ENCODE results near the gene MYO5B. TPM values are rescaled to one million over a fixed set of nuclear protein-coding genes. Genes with fewer than 3 reads are reported as not detected.

MYO5B gene
- total and polyA plus RNA-seq, 8 donors = 9.0 to 25.5 (median 12.1) TPM

- H3K4me1 ChIP-seq = no peaks in the 10 kb centered on the region
- DNase-seq (no peak), ATAC-seq (no peak)
- no peaks in the 10 kb centered on the region for H3K36me3 ChIP-seq
- no peak overlapping the region for H3K4me3 ChIP-seq
- H3K27me3 ChIP-seq = no peaks in the 10 kb centered on the region
- peaks cover 0 to 4% of the 10 kb centered on the region in 2 donors for H3K9me3 ChIP-seq
- intact Hi-C loops (cut with DNase I) = no loop called here
- no peak overlapping the region for H3K27ac ChIP-seq
- no peak for TF ChIP-seq CTCF (IDR thresholded peaks at IDR 0.05)
Measured at GRCh38 chr18:49832221-49832647, 362.7 kb downstream of the MYO5B start.

- intact Hi-C loops (cut with DNase I) = no loop called here
- no peaks in the 10 kb centered on the region for H3K4me1 ChIP-seq
- DNase-seq (no peak), ATAC-seq (no peak)
- H3K4me3 ChIP-seq = no peak overlapping the region
- H3K36me3 ChIP-seq = no peaks in the 10 kb centered on the region
- H3K9me3 ChIP-seq = peaks cover 0 to 4% of the 10 kb centered on the region in 2 donors
- no peak overlapping the region for H3K27ac ChIP-seq
- H3K27me3 ChIP-seq = no peaks in the 10 kb centered on the region
- TF ChIP-seq CTCF (IDR thresholded peaks at IDR 0.05) = no peak
Measured at GRCh38 chr18:49827996-49828395, 367.0 kb downstream of the MYO5B start.

GRCh38 chr18:49819823-49820671, 374.9 kb downstream of the MYO5B start:
- DNase-seq (peak in 1 of 4 donors; percentile 41), ATAC-seq (peak; percentile 77)
- no peaks in the 10 kb centered on the region for H3K36me3 ChIP-seq
- H3K9me3 ChIP-seq = no peaks in the 10 kb centered on the region
- intact Hi-C loops (cut with DNase I) = no loop called here
- no peak overlapping the region for H3K27ac ChIP-seq
- H3K27me3 ChIP-seq = no peaks in the 10 kb centered on the region
- no peak for TF ChIP-seq CTCF (IDR thresholded peaks at IDR 0.05)
- peaks cover 4 to 11% of the 10 kb centered on the region in 2 donors for H3K4me1 ChIP-seq
- H3K4me3 ChIP-seq = no peak overlapping the region

GRCh38 chr18:49819071-49819662, 375.8 kb downstream of the MYO5B start:
- intact Hi-C loops (cut with DNase I) = no loop called here
- peaks cover 4 to 18% of the 10 kb centered on the region in 2 donors for H3K4me1 ChIP-seq
- H3K9me3 ChIP-seq = no peaks in the 10 kb centered on the region
- H3K27me3 ChIP-seq = no peaks in the 10 kb centered on the region
- DNase-seq (no peak), ATAC-seq (no peak)
- no peaks in the 10 kb centered on the region for H3K36me3 ChIP-seq
- no peak for TF ChIP-seq CTCF (IDR thresholded peaks at IDR 0.05)
- H3K4me3 ChIP-seq = no peak overlapping the region
- H3K27ac ChIP-seq = no peak overlapping the region

- Histone ChIP-seq H3K9me3 (no peaks in the 10 kb centered on the region), H3K36me3 (no peaks in the 10 kb centered on the region), H3K4me1 (peaks cover 4 to 22% of the 10 kb centered on the region in 2 donors), H3K27me3 (no peaks in the 10 kb centered on the region), H3K4me3 (no peak overlapping the region), H3K27ac (no peak overlapping the region)
- TF ChIP-seq CTCF (IDR thresholded peaks at IDR 0.05) = no peak
- intact Hi-C loops (cut with DNase I) = no loop called here
- DNase-seq (no peak), ATAC-seq (no peak)
Measured at GRCh38 chr18:49817947-49818346, 377.0 kb downstream of the MYO5B start.
